ENCODE data around the gene ZNF334. TPM values are rescaled to one million over a fixed set of nuclear protein-coding genes. Genes with fewer than 3 reads are reported as not detected.

ZNF334 gene
- total RNA-seq, result 1 to 10 TPM; 1.1 to 3.1 TPM
- long read RNA-seq, donor 1, partial matches to known transcripts, result 0 of 4 reads
- long read RNA-seq, donor 1, other reads (novel, unspliced or antisense), result 4 of 4 reads
- long read RNA-seq, donor 2, result 0 reads

DNA sequence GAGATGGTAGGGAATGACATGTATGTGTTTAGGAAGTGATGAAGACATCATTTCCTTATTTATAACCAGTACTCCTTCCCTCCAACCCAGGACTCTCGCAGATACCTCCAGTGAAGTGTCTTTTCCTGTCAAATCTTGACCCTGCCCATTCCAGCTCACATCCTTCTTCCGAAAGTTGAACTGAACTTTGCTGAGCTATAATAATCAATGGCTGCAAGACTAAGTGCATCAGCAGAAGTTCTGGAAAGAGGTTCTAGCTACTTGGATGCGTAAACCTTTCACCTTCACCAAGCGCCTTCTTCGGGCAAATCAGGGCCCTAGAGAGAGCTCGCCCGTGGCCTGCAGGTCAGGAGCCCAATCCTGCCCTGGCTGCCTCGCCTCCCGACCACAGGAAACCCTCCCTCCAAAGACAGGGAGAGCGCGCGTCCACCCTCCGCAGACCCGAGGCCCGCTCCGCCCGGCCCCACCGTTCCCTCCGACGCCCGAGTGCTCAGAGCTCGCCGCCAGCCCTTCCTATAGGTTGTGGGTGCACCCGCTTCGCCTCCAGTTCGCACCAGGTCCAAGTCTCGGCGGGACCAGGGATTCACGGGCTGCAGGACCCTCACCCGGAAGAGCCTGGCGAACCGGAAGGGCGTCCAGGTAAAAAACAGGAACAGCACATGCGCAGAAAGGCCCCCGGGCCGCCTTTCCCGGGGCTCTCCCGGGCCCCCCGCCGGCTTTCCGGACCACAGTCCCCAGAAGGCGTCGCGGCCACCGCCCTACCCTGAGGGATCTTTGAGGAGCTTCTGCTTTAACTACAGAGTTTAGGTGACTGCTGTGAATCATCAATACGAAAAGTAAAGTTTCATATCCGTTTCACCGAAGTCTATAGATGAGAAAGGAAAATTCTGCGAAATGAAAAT, at the start of gene ZNF334:
Gene ZNF334, minus strand, starts transcription at position 617 of the 902 bp plus-strand sequence. CDS start 1,457 bp downstream, outside the sequence.
- intact Hi-C loops (cut with DNase I), result no loop called here
- peak; percentile 85 for DNase-seq (ENCODE audit: low spot score)

DNA sequence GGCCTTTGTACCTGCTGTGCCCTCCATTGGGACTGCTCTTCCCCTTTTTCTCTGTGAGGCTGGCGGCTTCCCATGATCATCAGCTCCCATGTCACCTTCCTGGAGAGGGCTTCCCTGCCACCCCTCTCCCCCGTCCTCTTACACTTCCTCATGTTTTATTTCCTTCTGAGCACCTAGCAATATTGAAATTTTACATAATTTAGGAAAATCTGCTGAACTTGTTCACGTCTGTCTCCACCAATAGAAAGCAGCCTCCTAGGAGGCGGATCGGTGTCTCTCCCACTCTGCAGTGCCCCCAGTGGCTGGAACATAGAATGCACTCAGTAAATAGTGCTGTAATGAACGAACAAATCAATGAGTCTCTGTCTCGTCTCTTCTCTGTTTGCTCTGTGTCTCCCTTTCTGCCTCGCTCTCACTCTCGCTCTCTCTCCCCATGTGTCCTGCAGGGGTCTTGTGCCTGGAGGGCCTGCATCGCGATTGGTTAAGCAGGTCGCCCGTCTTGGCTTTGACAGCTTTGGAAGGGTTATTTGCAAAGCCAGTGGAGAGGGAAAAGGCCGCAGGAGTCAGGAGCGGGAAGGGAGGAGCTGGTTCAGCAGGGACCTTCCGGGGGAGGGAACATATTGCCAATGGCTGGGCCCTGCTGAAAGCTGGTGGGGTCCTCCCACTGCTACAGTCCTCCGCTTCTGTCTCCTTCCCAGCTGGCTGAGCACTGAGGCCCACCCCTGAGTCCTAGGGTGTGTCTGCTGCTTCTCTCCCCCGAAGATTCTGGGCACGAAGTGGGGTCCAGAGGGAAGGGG, 49.2 kb upstream of the ZNF334 start:
- intact Hi-C loops (cut with DNase I), result loop anchor here in 1 of 2 donors (5.0 kb wide), 1 partner anchor 740 kb away; no protein-coding TSS in a partner anchor
- peak; percentile 84 for DNase-seq (ENCODE audit: low spot score)

DNA sequence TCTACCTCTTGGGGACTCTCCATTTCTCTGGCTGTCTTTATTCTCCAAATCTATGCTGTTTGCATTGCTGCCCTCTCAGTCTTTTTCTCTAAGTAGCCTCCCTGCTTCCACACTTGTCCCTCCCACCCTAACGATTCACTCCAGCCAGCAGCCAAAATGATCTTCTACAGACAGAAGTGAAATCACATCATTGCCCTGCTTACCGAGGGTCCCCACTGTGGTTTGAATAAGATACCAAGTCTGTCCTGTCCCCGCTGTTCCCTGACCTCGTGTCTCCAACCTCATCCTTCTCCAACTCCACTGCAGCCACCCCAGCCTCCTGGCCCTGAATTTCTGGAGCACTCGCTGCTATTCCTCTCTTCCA, 48.6 kb upstream of the ZNF334 start:
- intact Hi-C loops (cut with DNase I), result loop anchor here in 1 of 2 donors (5.0 kb wide), 1 partner anchor 740 kb away; no protein-coding TSS in a partner anchor
- no peak for DNase-seq (ENCODE audit: low spot score)

DNA sequence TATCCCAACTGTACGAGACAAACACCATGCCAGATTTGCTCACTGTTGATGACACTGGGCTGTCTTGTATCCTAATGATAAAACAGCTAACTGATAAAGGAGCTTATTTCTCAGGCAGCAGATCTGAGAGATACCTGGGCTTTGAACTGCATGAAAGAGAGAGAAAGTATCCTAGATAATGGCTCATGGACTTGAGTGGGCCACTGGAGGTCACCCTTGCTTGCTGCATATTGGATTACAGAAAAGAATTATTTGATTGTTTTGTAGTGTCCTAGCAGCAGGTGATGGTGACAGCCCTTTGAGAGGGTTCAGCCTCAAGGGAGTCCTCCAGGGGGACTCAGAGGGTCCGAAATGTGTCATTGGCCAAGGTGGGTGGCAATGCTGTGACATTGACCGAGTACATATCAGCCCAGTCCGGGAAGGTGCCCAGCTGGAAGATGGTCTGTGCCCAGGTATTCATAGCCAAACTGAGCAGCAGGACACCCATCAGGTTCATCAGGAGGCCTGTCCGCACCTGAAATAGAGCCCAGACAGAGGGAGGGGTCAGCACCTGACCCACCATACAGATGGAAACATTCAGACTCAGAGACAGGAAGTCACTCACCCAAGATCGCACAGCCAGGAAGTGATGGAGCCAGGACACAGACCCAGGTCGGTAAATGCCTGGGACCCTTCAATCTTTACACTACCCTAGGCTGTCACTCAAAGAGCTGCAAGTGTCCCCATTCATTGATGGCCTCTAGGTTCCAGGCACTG, 46.5 kb upstream of the ZNF334 start:
- intact Hi-C loops (cut with DNase I), result loop anchor here in 1 of 2 donors (5.0 kb wide), 1 partner anchor 742 kb away; no protein-coding TSS in a partner anchor
- DNase-seq (ENCODE audit: low spot score), result peak; percentile 31

DNA sequence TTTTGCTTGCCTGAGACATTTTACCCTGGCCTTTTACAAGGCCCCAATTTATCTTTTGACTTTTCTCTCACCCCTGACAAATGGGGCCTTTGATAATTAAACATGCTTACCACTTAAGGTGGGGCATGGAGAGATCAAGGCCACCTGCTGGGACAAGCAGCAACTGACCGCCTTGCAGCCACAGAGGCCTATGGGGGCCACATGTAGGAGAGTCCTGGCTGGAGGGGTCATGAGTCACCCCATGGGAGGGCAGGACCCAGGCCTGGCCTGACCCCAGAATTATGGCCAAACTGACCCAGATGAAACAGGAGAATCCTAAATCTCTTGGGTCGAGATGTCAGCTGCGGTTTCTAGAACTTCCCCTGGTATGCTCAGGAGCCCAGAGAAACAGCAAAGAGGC, 45.6 kb upstream of the ZNF334 start:
- DNase-seq (ENCODE audit: low spot score), result peak; percentile 71
- intact Hi-C loops (cut with DNase I), result no loop called here

DNA sequence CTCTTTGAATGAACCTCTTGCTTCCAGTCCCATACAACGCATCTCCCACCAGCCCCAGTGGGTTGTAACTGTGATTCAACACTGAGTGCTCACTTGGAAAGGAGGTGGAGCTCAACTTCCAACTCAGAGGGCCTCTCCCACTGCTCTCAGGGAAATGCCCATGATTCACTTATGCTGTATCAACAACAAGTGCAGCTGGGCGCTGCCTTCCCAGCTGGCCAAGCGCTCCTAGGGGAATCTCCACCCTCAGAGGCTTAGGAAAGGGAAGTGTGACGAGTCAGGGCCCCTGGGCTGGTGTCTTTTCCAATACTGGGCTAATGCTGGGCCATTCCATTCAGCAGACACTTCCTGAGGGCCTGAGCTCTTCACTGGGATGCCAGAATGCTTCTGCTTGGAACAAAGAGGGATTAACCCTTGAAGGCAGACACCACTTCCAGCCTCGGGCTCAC, 45.2 kb upstream of the ZNF334 start:
- DNase-seq (ENCODE audit: low spot score), result peak; percentile 85

DNA sequence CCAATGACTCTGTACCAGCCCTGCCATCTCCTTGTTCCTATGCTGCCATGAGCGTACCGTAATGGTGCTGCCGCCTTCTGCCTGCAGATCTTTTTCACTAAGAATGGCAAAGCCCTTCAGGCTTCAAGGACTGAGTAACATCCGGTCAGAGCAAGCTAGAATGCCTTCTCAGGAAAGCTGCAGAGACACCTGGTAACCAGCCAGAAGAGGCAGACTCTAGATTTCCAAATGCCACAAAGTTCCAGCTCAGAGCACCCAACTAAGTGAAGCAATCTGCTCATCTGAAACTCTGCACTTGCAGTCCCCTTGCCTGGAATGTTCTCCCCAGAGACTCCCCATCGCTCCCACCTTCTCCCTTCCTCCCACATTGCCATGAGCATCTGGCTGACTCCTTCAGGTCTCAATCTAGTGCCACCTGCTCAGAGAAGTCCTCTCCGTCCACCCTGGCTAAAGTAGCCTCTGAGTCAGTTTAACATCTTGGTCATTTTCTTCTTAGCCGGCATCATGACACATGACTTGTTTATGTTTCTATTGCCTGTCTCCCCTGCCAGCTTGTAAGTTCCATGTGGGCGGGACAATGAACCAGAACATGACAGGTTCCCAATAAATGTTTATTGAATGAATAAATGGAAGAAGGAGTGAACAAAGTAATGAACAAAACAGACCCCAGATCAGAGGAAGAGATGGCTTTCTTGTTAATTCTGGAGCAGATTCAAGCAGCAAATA, 44.0 kb upstream of the ZNF334 start:
- peak; percentile 32 for DNase-seq (ENCODE audit: low spot score)
- intact Hi-C loops (cut with DNase I), result no loop called here

More for the DNA sequence above, 45.2 kb upstream of the ZNF334 start:
- intact Hi-C loops (cut with DNase I), result no loop called here

DNA sequence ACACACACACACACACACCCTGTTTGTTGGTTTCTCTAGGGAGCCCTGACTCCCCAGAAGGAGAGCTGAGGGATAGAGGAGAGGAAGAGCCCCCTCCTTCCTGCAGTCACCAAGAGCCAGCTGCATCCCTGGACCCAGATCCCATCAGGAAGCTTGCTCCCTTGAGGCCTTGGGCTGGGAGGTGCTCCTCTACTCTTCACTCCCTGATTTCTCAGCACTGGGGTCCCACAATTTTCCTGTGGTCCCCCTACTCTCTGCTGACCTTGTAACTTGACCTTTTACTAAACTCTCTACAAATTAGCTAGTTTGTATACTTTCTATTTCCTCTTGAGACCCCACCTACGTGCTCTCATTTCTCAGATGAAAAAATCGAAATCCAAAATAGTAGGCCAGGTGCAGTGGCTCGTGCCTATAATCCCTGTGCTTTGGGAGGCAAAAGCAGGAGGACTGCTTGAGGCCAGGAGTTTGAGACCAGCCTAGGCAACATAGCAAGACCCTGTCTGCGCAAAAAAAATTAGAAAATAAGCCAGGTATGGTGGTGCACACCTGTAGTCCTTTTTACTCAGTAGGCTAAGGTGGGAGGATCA, 42.1 kb upstream of the ZNF334 start:
- intact Hi-C loops (cut with DNase I), result no loop called here
- DNase-seq (ENCODE audit: low spot score), result no peak

DNA sequence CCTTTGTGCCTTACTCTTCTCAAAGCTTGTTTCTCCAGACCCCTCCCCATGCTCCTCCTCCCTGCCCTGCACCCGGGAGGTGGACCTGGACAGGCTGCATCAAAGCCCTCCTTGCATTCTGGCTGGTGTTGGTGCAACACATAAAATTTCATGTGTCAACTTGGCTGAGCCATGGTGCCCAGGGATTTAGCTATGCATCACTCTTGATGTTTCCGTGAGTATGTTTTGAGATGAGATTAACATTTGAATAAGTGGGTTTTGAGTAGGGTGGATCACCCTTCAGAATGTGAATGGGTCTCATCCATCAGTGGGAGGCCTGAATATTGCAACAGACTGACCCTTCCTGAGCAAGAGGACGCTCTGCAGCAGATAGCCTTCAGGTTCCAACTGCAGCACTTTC, 41.5 kb upstream of the ZNF334 start:
- intact Hi-C loops (cut with DNase I), result no loop called here
- no peak for DNase-seq (ENCODE audit: low spot score)

DNA sequence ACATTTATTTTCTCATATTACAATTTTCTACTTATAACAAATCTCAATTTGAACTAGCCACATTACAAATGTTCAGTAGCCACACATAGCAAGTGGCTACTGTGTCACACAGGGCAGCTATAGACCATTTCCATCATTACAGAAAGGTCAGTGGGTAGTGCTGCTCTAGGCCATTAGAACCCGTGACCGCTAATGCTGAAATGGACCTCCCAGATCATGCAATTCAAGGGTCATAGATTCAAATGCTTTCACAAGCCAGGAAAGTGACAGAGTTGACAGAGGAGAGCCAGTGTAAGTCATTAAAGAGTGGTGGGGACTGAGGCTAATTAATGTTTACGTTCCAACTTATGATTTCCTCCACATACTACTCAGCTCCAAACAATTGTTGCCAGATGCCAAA, 40.6 kb upstream of the ZNF334 start:
- intact Hi-C loops (cut with DNase I), result no loop called here
- DNase-seq (ENCODE audit: low spot score), result peak; percentile 1

DNA sequence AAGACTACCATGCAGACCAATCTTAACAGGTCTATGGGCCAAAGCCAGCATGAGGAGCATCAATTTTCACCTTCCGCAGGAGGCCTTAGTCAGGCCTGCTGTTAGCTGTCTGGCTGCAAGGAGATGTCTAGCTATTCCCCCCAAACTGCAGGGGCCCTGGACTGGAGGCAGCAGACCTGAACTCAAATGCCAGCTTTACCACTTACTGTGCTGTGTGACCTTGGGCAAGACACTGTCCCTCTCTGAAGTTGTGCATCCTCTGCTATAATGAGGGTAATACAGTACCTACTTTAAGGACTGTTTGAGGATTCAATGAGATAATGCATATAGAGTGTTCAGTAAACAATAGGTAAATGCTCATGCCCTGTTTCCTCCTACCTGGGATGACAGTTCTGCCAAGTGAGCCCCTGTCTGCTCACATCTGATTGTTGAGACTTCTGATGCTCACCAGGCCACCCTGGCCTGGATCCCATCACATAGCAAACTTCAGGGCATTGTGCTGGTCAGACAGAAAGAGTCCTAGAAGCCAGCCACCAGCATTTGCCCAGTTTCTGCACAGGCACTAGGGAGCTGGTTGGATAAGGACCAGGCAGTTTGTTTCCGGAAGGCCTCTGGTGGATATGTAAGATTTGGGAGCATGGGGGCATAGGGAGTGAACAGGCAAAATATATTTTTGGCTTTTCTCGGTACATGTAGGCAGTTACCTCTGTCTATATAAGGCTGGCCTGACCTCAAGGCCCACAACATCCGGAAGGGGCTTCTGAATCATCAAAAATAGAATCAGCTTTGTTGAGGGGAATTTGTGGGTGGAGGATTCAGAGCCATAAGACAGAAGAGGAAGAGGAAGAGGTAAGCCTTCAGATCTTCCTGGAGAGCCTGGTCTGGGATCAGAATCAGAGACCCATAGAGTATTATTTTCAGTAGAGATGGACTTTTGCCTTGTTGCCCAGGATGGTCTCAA, 39.4 kb upstream of the ZNF334 start:
- intact Hi-C loops (cut with DNase I), result no loop called here

DNA sequence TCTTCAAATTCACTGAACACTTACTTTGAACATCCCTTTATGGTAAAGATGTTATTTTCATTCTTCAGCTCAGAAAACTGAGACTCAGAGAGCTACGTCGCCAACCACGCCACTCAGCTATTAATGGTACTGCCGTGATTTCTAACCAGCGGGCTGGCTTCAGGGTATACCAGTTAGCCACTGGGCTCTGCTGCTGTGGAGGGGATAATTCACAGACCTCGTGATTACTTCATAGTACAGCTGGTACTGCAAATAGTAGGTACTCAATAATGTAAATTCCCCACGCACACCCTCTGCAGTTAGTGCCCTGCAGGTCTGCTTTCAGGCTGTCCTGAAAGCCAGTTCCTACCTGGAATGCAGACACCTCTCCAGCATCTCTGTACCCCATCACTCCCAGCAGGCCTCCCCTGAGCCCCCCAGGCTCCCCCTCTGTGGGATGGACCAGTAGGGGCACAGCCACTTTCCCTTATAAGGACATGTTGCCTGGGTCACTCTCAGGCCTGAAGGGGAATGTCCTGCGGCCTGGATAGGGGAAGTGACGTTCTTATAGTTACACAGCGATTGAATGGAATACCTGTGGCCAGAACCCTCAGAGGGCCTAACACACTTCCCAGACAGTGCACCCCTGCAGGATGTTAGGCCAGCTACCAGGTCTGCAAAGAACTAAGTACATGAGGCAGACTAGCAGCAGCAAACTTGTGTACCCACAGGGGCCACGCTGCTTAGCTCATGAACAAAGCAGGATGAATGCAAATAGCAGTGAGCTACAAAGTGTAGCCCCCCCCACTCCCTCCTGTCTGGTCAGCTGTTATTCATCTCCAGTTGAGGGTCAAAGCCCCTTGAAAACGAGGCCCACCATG, 38.4 kb upstream of the ZNF334 start:
- intact Hi-C loops (cut with DNase I), result no loop called here
- DNase-seq (ENCODE audit: low spot score), result no peak

More for the DNA sequence above, 39.4 kb upstream of the ZNF334 start:
- DNase-seq (ENCODE audit: low spot score), result no peak

DNA sequence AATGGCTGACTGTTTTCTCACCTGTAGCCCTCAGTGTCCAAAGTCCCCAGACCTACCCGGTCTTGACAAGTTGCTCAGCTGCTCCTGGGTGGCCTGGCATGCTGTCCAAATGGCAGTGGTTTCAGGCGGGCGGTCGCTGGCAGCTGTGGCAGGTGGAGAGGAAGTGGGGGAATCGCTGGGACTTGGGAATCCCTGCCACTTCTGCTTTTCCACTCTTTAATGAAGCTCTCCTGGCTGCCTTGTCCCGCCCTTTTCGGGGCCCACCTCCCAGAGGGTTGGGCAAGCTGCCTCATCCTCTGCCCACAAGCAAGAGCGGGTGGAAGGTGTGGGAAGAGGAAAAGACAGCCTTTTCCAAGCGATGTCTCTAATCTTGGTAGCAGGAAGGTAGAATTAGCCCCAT, 37.1 kb upstream of the ZNF334 start, which contains the start of gene OCSTAMP:
Gene OCSTAMP, minus strand, starts transcription at position 194 of the 400 bp plus-strand sequence. Its CDS starts 94 bp downstream, at position 100.
- no peak for DNase-seq (ENCODE audit: low spot score)
- intact Hi-C loops (cut with DNase I), result no loop called here

DNA sequence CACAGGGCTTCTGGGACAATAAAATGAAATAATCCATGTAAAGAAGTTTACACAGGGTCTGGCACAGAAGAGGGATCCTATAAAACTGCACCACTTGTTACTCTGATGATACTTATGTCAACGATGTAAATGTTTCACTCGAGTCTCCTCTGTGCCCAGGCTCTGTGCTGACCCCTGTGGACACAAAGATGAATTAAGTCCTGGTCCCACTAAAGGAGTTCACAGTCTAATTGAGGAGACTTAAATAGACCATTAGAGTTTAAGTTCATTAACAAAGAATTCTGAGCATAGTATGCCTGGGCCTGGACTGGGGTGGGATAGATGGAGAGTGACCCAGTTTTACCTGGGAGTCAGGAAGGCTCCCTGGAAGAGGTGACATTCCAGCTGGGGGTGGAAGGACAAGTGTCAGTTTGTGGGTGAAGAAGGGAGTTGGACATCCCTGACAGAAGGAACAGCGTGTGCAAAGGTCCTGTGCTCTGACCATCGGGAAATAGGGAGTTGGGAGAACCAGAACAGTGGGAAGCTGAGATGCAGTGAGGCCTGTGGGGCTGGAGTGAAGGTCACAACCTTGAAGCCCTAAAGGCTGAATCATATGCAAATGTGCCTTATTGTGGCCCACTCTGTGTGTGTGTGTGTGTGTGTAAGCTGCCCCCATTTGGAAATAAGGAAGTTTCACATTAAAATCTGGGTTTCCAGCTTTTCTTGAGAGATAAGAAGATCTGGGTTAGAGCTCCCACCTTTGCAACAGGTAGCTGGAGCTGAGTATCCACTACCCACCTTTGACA, 36.0 kb upstream of the ZNF334 start:
- intact Hi-C loops (cut with DNase I), result no loop called here
- DNase-seq (ENCODE audit: low spot score), result no peak

DNA sequence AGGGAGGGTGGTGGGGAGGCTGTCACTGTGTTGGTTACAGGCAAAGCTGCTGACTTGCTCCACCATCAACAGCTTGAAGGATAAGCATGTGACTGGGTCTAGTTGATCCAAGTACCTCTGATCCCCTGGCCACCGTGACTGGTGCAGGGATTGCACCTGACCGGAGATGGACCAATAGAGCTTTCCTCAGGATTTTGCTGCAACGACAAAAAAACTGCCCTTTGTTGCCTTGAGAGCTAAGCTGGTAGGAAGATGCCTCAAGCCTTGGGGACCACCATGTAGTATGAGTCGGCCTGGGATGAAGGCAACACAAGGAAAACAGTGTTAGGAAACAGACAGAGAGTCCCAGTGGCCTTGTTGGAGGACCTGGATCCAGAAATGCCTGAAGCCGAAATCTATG, 35.3 kb upstream of the ZNF334 start:
- no peak for DNase-seq (ENCODE audit: low spot score)
- intact Hi-C loops (cut with DNase I), result no loop called here

Measured in posterior vena cava (tissue), 2 donors.